ENCODE measurements around the gene GPC5.

GRCh38 chr13:92494915-92495314 is 1096.5 kb downstream of the GPC5 start:
- TF ChIP-seq CTCF (IDR thresholded peaks at IDR 0.05): no peak
- no peak for TF ChIP-seq POLR2A (IDR thresholded peaks at IDR 0.05)
